GM23338 (cell line): Measurements from ENCODE around the gene LRP1-AS. TPM values are rescaled to one million over a fixed set of nuclear protein-coding genes. Genes with fewer than 3 reads are reported as not detected.

Experiments
- ATAC-seq: fragments of 200-7000 bp; cut with Tn5 transposase; 3 replicates; pipeline ENCODE4 v1.9.1; 2020
- DNase-seq: peaks from one replicate; pipeline ENCODE4 v3.0.0-alpha.2; 2015; ENCODE audit warnings: low spot score
- H2AFZ ChIP-seq: fragments of 200-600 bp; sonication (generic); 2 replicates; pipeline ENCODE4 v1.8.0; 2016; ENCODE audit warnings: antibody characterized with exemption, mild to moderate bottlenecking, moderate library complexity
- H3F3A ChIP-seq: fragments of 200-600 bp; sonication (generic); replicated peaks from 2 replicates; pipeline ENCODE4 v1.8.0; 2017; ENCODE audit warnings: antibody characterized with exemption, mixed run types, low read depth
- H3K27ac ChIP-seq: fragments of 200-600 bp; sonication (generic); 2 replicates; pipeline ENCODE4 v1.6.1; 2016; ENCODE audit warnings: low read depth
- H3K27me3 ChIP-seq: fragments of 200-600 bp; sonication (generic); 2 replicates; pipeline ENCODE4 v1.8.0; 2016; ENCODE audit warnings: mild to moderate bottlenecking, mixed run types, moderate library complexity; ENCODE audit not compliant: insufficient read depth
- H3K36me3 ChIP-seq: fragments of 200-600 bp; sonication (generic); 2 replicates; pipeline ENCODE4 v1.8.0; 2016; ENCODE audit warnings: mild to moderate bottlenecking; ENCODE audit not compliant: insufficient read depth
- H3K4me1 ChIP-seq: fragments of 200-600 bp; sonication (generic); 2 replicates; pipeline ENCODE4 v1.8.0; 2016; ENCODE audit warnings: mild to moderate bottlenecking, moderate library complexity; ENCODE audit not compliant: insufficient read depth
- H3K4me2 ChIP-seq: fragments of 200-600 bp; sonication (generic); 2 replicates; pipeline ENCODE4 v1.7.1; 2017; ENCODE audit warnings: mixed run types
- H3K4me3 ChIP-seq: fragments of 200-600 bp; sonication (generic); 2 replicates; pipeline ENCODE4 v1.6.1; 2016; ENCODE audit warnings: mixed run types
- H3K79me2 ChIP-seq: fragments of 200-600 bp; sonication (generic); replicated peaks from 2 replicates; pipeline ENCODE4 v1.8.0; 2017; ENCODE audit warnings: mild to moderate bottlenecking; ENCODE audit not compliant: insufficient read depth
- H3K9me2 ChIP-seq: fragments of 200-600 bp; sonication (generic); 2 replicates; pipeline ENCODE4 v1.8.0; 2017; ENCODE audit not compliant: insufficient read depth
- H4K20me1 ChIP-seq: fragments of 200-600 bp; sonication (generic); replicated peaks from 2 replicates; pipeline ENCODE4 v1.8.0; 2017; ENCODE audit warnings: mild to moderate bottlenecking; ENCODE audit not compliant: insufficient read depth
- H3K27ac Mint-ChIP-seq: 2 replicates; pipeline ENCODE4 v1.8.0; 2020; ENCODE audit warnings: inconsistent platforms, mild to moderate bottlenecking, moderate library complexity, mixed read lengths
- H3K27me3 Mint-ChIP-seq: 3 replicates; pipeline ENCODE4 v1.8.0; 2022; ENCODE audit warnings: low read depth, mild to moderate bottlenecking, moderate library complexity, mixed read lengths, inconsistent platforms; ENCODE audit not compliant: insufficient read depth, poor library complexity
- H3K36me3 Mint-ChIP-seq: 3 replicates; pipeline ENCODE4 v1.8.0; 2021; ENCODE audit warnings: low read depth, mild to moderate bottlenecking, inconsistent platforms, moderate library complexity, mixed read lengths
- H3K4me1 Mint-ChIP-seq: 3 replicates; pipeline ENCODE4 v1.8.0; 2020; ENCODE audit warnings: mild to moderate bottlenecking, inconsistent platforms, mixed read lengths
- H3K4me3 Mint-ChIP-seq: 3 replicates; pipeline ENCODE4 v1.8.0; 2021; ENCODE audit warnings: moderate library complexity, mild to moderate bottlenecking, inconsistent platforms, mixed read lengths
- H3K9me3 Mint-ChIP-seq: 3 replicates; pipeline ENCODE4 v1.8.0; 2020; ENCODE audit warnings: moderate library complexity, mild to moderate bottlenecking, inconsistent platforms, mixed read lengths
- CREB1 ChIP-seq: fragments of 250-450 bp; sonication (Bioruptor Pico); IDR thresholded peaks from 2 replicates; pipeline ENCODE4 v1.5.0; 2020; ENCODE audit warnings: low read depth, mild to moderate bottlenecking, moderate library complexity
- JUNB ChIP-seq: IDR thresholded peaks from one replicate; pipeline ENCODE4 v1.6.1; 2016; ENCODE audit warnings: antibody characterized with exemption; ENCODE audit not compliant: unreplicated experiment
- NANOG ChIP-seq: IDR thresholded peaks from 2 replicates; pipeline ENCODE4 v1.6.1; 2016; ENCODE audit warnings: antibody characterized with exemption, borderline replicate concordance
- POLR2AphosphoS5 ChIP-seq: IDR thresholded peaks from 2 replicates; pipeline ENCODE4 v1.6.1; 2016; ENCODE audit warnings: antibody characterized with exemption, low read depth
- STAT1 ChIP-seq: IDR thresholded peaks from one replicate; pipeline ENCODE4 v1.6.1; 2016; ENCODE audit warnings: antibody characterized with exemption; ENCODE audit not compliant: unreplicated experiment
- ZNF114 ChIP-seq: fragments of 250-450 bp; sonication (Bioruptor Pico); IDR thresholded peaks from 2 replicates; pipeline ENCODE4 v1.5.0; 2020; ENCODE audit warnings: mild to moderate bottlenecking, moderate library complexity
- ZNF331 ChIP-seq: fragments of 250-450 bp; sonication (Bioruptor Pico); IDR thresholded peaks from 2 replicates; pipeline ENCODE4 v1.5.0; 2020; ENCODE audit warnings: low read depth, mild to moderate bottlenecking, moderate library complexity
- polyA plus RNA-seq: library from polyadenylated mRNA; unstranded; fragments of >200 nt; fragmentation: Nextera tagmentation; extraction: Ambion mirVana; gene quantifications from 2 replicates; pipeline ENCODE4 v1.2.1, GENCODE V29; 2016
- total RNA-seq: library from RNA; depleted of rRNA; stranded (reverse); fragments of >200 nt; shearing (Covaris generic); gene quantifications from 2 replicates; pipeline ENCODE4 v1.2.3, GENCODE V29; 2014
- TF ChIP-seq, protein P1 (sequence below): fragments of 250-450 bp; sonication (Bioruptor Pico); IDR thresholded peaks from 2 replicates; pipeline ENCODE4 v1.5.0; 2020; ENCODE audit warnings: mild to moderate bottlenecking, moderate library complexity
- TF ChIP-seq, protein P2 (sequence below): IDR thresholded peaks from 2 replicates; pipeline ENCODE4 v1.6.1; 2016; ENCODE audit warnings: antibody characterized with exemption
- TF ChIP-seq, protein P3 (sequence below), 2 experiments: fragments of 200-600 bp in 1 of 2; sonication (generic) in 1 of 2; conservative IDR thresholded peaks; 2 replicates each; pipeline versions ENCODE4 v1.5.1 to v1.6.1; 2016 to 2017; ENCODE audit warnings: antibody characterized with exemption in 2 of 2, low read depth in 2 of 2, mild to moderate bottlenecking in 2 of 2, moderate library complexity in 1 of 2

The LRP1-AS gene
- total and polyA plus RNA-seq, 2 experiments from 2014 or later: 0.86 TPM; not detected in 1

DNA sequence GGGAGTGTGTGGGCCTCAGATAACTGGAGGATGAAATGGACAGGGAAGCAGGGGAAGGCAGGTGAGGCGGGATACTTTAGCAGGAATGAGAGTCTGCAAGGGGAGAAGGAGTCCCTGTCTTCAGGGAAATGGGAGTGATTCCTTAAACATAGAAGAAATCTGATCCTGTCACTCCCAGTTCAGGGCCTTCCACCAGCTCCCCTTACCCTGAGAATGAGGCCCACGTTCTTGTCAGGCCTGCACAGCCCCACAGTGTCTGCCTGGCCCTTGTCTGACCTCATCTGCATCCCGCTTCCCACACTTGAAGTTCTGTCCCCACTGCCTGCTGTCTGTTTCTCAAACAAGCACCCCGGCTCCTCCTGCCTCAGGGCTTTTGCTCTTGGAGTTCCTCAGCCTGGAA lies 12.6 kb upstream of the LRP1-AS start (continued):
- TF ChIP-seq, protein P1, sequence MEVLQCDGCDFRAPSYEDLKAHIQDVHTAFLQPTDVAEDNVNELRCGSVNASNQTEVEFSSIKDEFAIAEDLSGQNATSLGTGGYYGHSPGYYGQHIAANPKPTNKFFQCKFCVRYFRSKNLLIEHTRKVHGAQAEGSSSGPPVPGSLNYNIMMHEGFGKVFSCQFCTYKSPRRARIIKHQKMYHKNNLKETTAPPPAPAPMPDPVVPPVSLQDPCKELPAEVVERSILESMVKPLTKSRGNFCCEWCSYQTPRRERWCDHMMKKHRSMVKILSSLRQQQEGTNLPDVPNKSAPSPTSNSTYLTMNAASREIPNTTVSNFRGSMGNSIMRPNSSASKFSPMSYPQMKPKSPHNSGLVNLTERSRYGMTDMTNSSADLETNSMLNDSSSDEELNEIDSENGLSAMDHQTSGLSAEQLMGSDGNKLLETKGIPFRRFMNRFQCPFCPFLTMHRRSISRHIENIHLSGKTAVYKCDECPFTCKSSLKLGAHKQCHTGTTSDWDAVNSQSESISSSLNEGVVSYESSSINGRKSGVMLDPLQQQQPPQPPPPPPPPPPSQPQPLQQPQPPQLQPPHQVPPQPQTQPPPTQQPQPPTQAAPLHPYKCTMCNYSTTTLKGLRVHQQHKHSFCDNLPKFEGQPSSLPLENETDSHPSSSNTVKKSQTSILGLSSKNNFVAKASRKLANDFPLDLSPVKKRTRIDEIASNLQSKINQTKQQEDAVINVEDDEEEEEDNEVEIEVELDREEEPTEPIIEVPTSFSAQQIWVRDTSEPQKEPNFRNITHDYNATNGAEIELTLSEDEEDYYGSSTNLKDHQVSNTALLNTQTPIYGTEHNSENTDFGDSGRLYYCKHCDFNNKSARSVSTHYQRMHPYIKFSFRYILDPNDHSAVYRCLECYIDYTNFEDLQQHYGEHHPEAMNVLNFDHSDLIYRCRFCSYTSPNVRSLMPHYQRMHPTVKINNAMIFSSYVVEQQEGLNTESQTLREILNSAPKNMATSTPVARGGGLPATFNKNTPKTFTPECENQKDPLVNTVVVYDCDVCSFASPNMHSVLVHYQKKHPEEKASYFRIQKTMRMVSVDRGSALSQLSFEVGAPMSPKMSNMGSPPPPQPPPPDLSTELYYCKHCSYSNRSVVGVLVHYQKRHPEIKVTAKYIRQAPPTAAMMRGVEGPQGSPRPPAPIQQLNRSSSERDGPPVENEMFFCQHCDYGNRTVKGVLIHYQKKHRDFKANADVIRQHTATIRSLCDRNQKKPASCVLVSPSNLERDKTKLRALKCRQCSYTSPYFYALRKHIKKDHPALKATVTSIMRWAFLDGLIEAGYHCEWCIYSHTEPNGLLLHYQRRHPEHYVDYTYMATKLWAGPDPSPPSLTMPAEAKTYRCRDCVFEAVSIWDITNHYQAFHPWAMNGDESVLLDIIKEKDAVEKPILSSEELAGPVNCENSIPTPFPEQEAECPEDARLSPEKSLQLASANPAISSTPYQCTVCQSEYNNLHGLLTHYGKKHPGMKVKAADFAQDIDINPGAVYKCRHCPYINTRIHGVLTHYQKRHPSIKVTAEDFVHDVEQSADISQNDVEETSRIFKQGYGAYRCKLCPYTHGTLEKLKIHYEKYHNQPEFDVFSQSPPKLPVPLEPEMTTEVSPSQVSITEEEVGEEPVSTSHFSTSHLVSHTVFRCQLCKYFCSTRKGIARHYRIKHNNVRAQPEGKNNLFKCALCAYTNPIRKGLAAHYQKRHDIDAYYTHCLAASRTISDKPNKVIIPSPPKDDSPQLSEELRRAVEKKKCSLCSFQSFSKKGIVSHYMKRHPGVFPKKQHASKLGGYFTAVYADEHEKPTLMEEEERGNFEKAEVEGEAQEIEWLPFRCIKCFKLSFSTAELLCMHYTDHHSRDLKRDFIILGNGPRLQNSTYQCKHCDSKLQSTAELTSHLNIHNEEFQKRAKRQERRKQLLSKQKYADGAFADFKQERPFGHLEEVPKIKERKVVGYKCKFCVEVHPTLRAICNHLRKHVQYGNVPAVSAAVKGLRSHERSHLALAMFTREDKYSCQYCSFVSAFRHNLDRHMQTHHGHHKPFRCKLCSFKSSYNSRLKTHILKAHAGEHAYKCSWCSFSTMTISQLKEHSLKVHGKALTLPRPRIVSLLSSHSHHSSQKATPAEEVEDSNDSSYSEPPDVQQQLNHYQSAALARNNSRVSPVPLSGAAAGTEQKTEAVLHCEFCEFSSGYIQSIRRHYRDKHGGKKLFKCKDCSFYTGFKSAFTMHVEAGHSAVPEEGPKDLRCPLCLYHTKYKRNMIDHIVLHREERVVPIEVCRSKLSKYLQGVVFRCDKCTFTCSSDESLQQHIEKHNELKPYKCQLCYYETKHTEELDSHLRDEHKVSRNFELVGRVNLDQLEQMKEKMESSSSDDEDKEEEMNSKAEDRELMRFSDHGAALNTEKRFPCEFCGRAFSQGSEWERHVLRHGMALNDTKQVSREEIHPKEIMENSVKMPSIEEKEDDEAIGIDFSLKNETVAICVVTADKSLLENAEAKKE (CRISPR knock-in tag): no peak
- TF ChIP-seq, protein P2, sequence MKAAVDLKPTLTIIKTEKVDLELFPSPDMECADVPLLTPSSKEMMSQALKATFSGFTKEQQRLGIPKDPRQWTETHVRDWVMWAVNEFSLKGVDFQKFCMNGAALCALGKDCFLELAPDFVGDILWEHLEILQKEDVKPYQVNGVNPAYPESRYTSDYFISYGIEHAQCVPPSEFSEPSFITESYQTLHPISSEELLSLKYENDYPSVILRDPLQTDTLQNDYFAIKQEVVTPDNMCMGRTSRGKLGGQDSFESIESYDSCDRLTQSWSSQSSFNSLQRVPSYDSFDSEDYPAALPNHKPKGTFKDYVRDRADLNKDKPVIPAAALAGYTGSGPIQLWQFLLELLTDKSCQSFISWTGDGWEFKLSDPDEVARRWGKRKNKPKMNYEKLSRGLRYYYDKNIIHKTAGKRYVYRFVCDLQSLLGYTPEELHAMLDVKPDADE: no peak
- TF ChIP-seq JUNB (no peak), POLR2AphosphoS5 (no peak), ZNF114 (no peak), NANOG (no peak), CREB1 (CRISPR knock-in tag) (no peak), STAT1 (no peak)

DNA sequence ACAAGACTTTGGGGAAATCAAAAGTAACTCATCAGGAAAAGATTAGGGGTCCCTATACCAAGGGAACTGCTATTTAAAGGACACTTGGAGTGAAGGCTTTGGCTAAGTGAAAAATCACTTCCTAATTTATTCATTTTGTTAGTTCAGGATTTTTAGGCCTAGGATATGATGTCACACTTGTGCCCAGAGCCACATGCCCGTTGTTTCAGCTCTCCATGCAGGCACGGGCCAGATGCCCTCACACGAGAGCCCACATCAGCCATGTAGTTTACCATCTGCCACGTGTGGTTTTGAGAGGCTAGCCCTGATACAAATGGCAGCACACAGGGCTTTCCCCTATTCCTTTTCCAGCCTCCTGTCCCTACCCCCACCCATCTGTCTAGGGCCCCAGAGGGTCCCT lies 11.9 kb upstream of the LRP1-AS start:
- Histone ChIP-seq H3K4me1 (no peaks in the 10 kb centered on the region), H3K4me3 (no peak overlapping the region), H2AFZ (no peak overlapping the region), H4K20me1 (peaks cover 22% of the 10 kb centered on the region; the same call in 1 of the 2 replicates), H3K27ac (no peak overlapping the region), H3F3A (0 out of 2 replicates have a peak, but pooled peaks cover 8% of the 10 kb centered on the region), H3K36me3 (peaks cover 33% of the 10 kb centered on the region), H3K27me3 (no peaks in the 10 kb centered on the region), H3K4me2 (no peak overlapping the region), H3K79me2 (no peaks in the 10 kb centered on the region), H3K9me2 (no peaks in the 10 kb centered on the region)
- no peak for ATAC-seq
- H3K9me3 Mint-ChIP-seq: no peaks in the 10 kb centered on the region; the same call in 2 of the 3 replicates
- H3K27ac Mint-ChIP-seq: no peak overlapping the region
- peaks cover 17% of the 10 kb centered on the region for H3K27me3 Mint-ChIP-seq
- peaks cover 94% of the 10 kb centered on the region for H3K36me3 Mint-ChIP-seq
- no peak for DNase-seq
- H3K4me3 Mint-ChIP-seq: no peak overlapping the region
- H3K4me1 Mint-ChIP-seq: no peaks in the 10 kb centered on the region
- TF ChIP-seq, protein P2: no peak
- no peak for TF ChIP-seq STAT1
- TF ChIP-seq, protein P3, sequence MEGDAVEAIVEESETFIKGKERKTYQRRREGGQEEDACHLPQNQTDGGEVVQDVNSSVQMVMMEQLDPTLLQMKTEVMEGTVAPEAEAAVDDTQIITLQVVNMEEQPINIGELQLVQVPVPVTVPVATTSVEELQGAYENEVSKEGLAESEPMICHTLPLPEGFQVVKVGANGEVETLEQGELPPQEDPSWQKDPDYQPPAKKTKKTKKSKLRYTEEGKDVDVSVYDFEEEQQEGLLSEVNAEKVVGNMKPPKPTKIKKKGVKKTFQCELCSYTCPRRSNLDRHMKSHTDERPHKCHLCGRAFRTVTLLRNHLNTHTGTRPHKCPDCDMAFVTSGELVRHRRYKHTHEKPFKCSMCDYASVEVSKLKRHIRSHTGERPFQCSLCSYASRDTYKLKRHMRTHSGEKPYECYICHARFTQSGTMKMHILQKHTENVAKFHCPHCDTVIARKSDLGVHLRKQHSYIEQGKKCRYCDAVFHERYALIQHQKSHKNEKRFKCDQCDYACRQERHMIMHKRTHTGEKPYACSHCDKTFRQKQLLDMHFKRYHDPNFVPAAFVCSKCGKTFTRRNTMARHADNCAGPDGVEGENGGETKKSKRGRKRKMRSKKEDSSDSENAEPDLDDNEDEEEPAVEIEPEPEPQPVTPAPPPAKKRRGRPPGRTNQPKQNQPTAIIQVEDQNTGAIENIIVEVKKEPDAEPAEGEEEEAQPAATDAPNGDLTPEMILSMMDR (conservative IDR thresholded peaks at IDR 0.05; ENCODE audit: low read depth in 2 of 2): no peak
- no peak for TF ChIP-seq ZNF114
- no peak for TF ChIP-seq JUNB
- TF ChIP-seq ZNF331 (CRISPR knock-in tag): no peak
- no peak for TF ChIP-seq POLR2AphosphoS5
